HG02642 (cell line): ENCODE measurements around the gene ACOX1.

Source experiments
- ATAC-seq: cut with Tn5 transposase; IDR thresholded peaks from one replicate; pipeline ENCODE4 v1.9.1; 2021; ENCODE audit warnings: mild to moderate bottlenecking; ENCODE audit not compliant: unreplicated experiment, poor library complexity

ACOX1 gene

GRCh38 chr17:75913537-75914210 is 65.3 kb downstream of the ACOX1 start:
- no peak for ATAC-seq

- no peak for ATAC-seq
Observed at GRCh38 chr17:75910699-75911098, 68.3 kb downstream of the ACOX1 start.

GRCh38 chr17:75909812-75910274 is 69.1 kb downstream of the ACOX1 start:
- no peak for ATAC-seq

- no peak for ATAC-seq
Observed at GRCh38 chr17:75909051-75909811, 69.7 kb downstream of the ACOX1 start.

- ATAC-seq = no peak
Observed at GRCh38 chr17:75908201-75908600, 70.8 kb downstream of the ACOX1 start.

- ATAC-seq = no peak
Observed at GRCh38 chr17:75906143-75906884, 72.7 kb downstream of the ACOX1 start.

- ATAC-seq = peak; percentile 95
Observed at GRCh38 chr17:75904749-75905521, 74.0 kb downstream of the ACOX1 start, which contains the start of gene MRPL38. TSS of gene MRPL38 (minus strand) at chr17:75904884. CDS start at chr17:75904875, 9 bp downstream.

GRCh38 chr17:75902406-75902805 is 76.6 kb downstream of the ACOX1 start:
- no peak for ATAC-seq

GRCh38 chr17:75901727-75902126 is 77.2 kb downstream of the ACOX1 start:
- ATAC-seq = no peak

GRCh38 chr17:75900691-75901533 is 78.1 kb downstream of the ACOX1 start:
- no peak for ATAC-seq

- ATAC-seq = no peak
Observed at GRCh38 chr17:75899767-75900468, 79.0 kb downstream of the ACOX1 start.

GRCh38 chr17:75899353-75899752 is 79.6 kb downstream of the ACOX1 start:
- ATAC-seq = no peak

GRCh38 chr17:75898791-75899190 is 80.2 kb downstream of the ACOX1 start:
- no peak for ATAC-seq

GRCh38 chr17:75898065-75898464 is 80.9 kb downstream of the ACOX1 start:
- no peak for ATAC-seq

- no peak for ATAC-seq
Observed at GRCh38 chr17:75897160-75898019, 81.6 kb downstream of the ACOX1 start.

- peak; percentile 72 for ATAC-seq
Observed at GRCh38 chr17:75896415-75897159, 82.4 kb downstream of the ACOX1 start, which contains the start of gene TRIM65. TSS of gene TRIM65 (minus strand) at chr17:75896951. CDS start at chr17:75896937, 14 bp downstream.
